HG03175 (cell line): ENCODE results near the gene PCNA.
A peak's percentile ranks its signal among the peaks of the same experiment; 100 is the strongest.

Source experiments
- ATAC-seq: cut with Tn5 transposase; IDR thresholded peaks from one replicate; pipeline ENCODE4 v1.9.1; 2021; ENCODE audit warnings: mild to moderate bottlenecking, moderate library complexity; ENCODE audit not compliant: unreplicated experiment

The PCNA gene

DNA sequence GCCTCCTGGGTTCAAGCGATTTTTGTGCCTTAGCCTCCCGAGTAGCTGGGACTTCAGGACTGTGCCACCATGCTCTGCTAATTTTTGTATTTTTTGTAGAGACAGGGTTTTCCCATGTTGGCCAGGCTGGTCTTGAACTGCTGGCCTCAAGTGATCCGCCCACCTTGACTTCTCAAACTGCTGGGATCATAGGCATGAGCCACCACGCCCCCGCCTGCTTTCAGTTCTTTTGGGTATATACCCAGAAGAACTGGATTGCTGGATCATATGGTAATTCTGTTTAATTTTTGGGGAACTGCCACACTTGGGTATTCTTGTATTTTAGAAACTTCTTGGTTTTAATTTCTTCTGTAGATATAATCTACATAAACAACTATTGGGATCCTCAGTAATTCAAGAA, 24.1 kb upstream of the PCNA start:
- ATAC-seq = no peak

GRCh38 chr20:5141615-5142014, 21.9 kb upstream of the PCNA start:
- ATAC-seq = no peak

- ATAC-seq = no peak
These were observed 20.4 kb upstream of the PCNA start for GRCh38 chr20:5140195-5140594.

- ATAC-seq = no peak
These were observed 16.3 kb upstream of the PCNA start for GRCh38 chr20:5136096-5136495.

DNA sequence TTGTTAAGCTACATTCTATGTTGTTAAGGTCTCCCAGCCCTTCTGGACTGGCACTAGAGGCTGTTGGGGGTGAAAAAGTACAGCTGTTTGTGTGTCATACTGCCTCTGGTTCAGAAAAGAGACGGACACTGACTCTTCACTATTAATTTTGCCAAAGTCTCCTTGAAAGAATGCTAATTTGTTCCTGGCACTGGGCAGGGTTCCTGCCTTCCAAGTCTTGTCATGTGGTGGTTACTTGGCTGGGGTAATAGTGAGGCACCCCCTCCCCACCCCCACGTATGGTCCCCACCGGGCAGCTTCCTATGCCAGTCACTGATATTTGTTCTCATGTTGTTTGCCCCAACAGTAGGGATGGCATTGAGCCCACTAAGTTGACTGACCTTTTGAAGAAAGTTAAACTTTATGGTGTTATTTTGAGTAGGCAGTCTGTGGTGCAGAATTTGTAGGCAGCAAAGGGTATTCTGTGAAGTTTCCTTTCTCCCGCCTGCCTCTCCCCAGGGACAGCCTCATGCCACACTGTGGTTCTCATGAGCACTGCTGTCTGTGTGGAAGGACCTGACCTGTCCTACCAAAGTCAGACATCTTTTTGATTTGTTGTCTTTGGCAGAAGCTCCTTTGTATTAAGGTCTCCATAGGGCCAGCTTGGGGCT, 15.7 kb upstream of the PCNA start:
- ATAC-seq = no peak

DNA sequence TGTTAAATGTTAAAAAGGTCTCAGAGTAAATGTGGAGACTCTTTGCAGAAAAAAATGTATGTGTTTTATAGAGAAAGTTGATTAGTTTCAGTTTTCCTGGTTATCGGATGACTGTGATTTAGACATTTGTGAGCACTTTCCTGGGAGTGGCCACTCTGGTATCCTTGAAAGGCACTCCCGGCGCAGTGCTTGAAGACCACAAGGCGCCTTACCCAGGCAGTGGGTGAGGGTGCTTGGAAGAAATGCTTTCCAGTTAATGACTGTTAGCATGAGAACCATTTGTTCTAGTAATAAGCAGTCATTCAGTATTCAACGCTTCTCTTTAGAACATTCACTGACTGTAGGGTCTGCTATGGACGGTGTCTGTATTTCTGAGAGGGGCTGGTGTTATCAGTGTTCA, 14.2 kb upstream of the PCNA start:
- no peak for ATAC-seq

DNA sequence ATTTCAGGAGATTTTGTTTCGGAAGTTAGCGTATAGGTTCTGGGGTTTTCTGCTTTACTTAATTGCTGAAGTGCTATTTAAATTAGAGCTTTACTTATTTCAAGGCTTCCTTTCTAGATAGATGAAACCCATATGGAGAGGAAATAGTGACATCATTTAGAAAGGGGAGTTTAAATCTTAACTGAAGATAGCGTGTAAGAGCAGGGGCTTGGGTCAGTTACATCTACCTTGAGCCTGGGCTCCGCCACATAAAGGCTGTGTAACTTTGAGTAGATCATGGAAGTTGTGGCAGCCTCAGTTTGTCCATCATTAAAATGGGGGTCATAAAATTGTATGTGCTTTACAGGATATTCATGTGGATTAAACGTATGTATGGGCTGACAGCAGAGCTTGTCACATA, 11.7 kb upstream of the PCNA start:
- no peak for ATAC-seq

DNA sequence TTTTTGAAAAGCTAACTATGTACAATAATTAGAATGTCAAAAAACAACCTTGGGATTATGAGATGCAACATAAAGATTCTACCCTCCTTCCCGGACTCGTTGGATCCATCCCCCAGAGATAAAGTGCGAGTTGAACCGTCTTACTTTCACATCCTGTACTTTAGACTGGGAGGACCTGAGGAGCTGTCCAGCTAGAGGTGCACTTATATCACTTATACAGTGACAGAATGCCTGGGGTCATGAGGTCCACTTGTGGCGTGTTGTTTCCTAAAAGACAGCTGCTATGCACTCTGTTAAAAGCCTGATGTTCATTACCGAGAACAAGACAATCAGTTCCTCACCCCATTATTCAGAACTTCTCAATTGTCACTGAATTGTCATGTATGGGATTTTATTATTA, 9.1 kb upstream of the PCNA start:
- ATAC-seq = no peak

DNA sequence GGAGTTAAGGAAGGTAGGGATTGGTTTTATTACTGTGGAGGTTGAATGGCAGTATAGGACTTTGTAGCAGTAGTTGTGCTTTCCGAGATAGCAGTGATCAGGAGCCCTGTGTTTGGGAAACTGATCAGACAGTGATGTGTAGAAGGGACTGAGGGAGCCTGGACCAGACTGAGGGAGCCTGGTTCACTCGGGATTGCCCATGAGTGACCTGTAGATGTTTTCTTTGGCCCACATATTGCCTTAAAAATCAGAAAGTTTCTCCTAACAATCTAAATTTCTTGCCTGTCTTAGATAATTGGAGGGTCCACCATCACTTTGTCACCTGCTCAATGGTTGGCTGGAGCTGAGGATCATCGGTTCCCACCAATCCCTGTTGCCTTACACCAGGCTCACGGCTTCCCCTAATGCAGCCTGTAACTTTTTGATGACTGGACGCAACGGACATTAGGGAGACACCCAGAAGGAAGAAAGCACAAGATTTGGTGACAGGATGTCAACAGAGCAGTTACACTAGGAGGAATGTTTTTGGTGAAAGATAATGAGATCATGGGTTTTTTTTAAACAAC, 8.2 kb upstream of the PCNA start:
- ATAC-seq = no peak

- ATAC-seq = peak; percentile 32
These were observed 7.6 kb upstream of the PCNA start for GRCh38 chr20:5127204-5127858.

GRCh38 chr20:5126512-5127203, 6.9 kb upstream of the PCNA start, which contains the start of gene CDS2:
Gene CDS2 (plus strand): TSS chr20:5127008. CDS start chr20:5127093, 85 bp downstream.
- peak; percentile 90 for ATAC-seq

DNA sequence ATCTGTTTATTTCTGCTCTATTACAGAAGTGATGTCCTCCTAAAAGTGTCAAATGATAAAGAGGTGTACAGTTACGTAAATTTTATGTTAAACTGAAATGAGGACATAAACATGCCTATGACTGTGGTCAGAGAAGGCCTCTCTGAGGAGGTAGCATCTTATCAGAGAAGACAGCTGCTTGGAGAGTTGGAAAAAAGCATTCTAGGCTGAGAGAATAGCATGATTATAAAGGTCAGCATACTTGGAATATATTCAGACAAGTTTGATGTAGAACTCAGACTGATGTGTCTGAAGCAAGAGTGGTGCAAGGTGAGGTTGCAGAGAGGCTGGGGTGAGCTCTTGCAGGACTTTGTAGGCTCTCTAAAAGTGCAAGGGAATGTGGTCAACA, 3.1 kb upstream of the PCNA start:
- no peak for ATAC-seq

DNA sequence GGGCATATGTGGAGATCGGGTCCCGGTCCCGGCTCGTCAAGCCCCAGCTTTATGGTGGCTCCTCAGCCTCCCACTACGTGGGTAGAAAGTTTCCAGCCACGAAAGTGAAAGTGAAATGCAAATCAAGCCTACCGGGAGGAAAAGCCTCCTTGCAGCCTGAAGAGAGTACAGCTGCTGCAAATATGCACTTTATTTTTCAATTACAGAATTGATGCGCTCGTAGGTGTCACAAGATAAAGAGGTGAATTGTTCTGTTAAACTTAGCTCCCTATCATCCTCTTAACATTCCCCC, 373 bp upstream of the PCNA start:
- ATAC-seq = no peak

- no peak for ATAC-seq
These were observed 669 bp downstream of the PCNA start for GRCh38 chr20:5119143-5119434.

DNA sequence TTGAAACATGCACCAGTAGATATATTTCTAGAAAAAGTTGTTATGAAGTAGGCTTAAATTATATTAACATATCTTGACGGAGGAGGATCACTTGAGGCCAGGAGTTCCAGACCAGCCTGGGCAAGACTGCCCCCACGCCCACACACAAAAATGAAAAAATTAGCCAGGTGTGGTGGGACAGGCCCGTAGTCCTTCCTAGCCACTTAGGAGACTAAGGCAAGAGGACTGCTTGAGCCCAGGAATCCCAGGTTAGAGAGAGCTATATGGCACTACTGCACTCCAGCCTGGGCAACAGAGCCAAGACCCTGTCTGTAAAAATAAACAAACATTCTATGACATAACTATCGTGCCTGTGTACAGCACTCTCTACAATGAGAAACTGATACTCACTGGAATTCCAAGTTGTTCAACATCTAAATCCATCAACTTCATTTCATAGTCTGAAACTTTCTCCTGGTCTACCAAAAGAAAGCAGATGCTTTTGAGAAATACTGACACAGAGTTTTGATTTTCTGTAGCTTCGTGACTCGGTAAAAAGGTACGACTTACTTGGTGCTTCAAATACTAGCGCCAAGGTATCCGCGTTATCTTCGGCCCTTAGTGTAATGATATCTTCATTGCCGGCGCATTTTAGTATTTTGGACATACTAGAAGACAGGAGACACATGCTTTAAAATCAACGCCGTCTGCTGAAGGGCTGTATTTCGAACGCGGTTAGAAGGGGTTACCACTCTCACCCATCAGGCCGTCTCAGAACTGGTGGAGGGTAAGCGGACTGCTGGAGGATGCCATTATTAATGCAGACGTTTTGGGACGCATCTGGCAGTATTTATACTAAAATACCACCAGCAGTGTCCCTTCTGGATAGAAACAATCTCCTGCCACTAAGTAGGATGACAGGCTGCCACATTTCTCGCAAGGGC, 1.3 kb downstream of the PCNA start:
- no peak for ATAC-seq

- ATAC-seq = no peak
These were observed 2.9 kb downstream of the PCNA start for GRCh38 chr20:5116875-5117274.

DNA sequence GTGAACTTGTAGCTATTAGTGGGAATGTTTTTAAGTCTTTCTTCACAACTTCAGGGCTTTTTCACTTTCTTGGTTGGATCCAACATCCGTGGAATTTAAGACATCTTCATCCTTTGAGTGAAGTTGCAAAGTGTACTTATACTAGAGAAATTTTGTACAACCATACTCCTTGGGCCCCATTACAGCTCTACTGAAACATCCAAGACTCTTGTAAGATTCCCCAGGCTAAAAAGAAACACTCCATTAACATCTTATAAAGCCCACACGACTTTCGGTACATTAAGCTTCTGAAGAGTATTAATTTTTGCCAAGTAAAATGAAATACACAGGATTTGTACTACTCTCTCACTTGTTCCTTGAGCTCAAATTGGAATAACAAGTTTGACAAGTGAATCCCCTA, 5.4 kb downstream of the PCNA start:
- ATAC-seq = no peak

- no peak for ATAC-seq
These were observed 6.2 kb downstream of the PCNA start for GRCh38 chr20:5113615-5113986.

DNA sequence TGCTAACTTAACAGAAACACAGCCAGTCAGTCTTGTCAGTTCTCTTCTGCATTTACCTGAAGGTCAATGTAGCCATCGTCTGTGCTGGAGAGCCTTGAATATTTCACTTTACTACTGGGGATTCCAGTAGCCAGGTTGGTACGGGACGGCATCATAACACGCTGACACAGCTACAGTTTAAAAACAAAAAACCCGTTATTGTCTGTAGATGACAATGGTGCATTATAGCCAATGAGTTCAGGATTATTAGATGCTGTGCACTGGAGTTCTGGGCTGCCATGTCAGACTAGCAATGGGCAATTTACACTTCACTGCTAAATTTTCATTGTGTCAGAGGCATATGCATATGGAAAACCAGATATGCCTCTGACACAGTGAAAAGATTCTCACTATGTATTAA, 10.5 kb downstream of the PCNA start:
- no peak for ATAC-seq

GRCh38 chr20:5104479-5104878, 15.3 kb downstream of the PCNA start:
- no peak for ATAC-seq

DNA sequence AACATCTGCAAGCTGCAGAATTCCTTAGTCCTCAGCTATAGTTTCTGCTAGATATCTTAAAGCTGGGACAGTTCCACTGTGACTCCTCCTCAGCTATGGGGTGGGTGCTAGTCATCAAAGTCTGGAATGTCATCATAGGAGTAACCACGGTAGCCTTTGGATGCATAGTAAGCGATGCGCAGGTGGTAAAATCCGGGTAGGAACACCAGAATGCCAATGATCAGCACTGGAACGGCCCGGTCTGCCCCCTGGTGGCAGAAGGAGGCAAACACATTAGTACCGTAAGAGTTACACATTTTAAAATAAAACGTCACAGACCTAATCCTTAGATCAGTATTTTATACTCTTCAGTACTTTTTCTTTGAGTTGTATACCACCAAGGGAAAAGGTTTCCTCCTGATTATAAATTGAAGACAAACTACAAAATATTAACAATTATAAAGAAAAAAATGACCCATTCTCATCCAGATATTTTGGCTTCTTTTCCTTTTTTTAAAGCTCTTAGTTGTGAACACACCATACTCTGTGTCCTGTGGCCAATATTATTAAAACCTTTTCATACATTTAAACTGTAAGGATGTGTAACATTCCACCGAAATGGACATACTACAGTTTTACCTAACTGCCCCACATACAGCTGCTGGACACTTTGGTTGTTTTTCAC, 18.9 kb downstream of the PCNA start:
- ATAC-seq = peak; percentile 41
